HepG2 (cell line): Measurements from ENCODE around the gene VPS13D. TPM values are rescaled to one million over a fixed set of nuclear protein-coding genes. Genes with fewer than 3 reads are reported as not detected.

Source experiments
- CEBPG ChIP-seq: IDR thresholded peaks from 2 replicates; pipeline ENCODE4 v1.6.1; 2016
- KLF6 ChIP-seq: IDR thresholded peaks from 2 replicates; pipeline ENCODE4 v1.8.0; 2016; ENCODE audit warnings: missing biosample characterization, missing genetic modification reagents
- MATR3 ChIP-seq: sonication (generic); formaldehyde crosslinking; IDR thresholded peaks from 2 replicates; pipeline ENCODE4 v1.4.0; 2020; ENCODE audit warnings: missing genetic modification reagents
- SOX6 ChIP-seq, 2 experiments: fragments of 450-650 bp in 1 of 2; sonication (generic) in 1 of 2; formaldehyde crosslinking in 1 of 2; IDR thresholded peaks; 2 replicates each; pipeline versions ENCODE4 v1.4.0 to v1.6.1; 2017 to 2020; ENCODE audit warnings: antibody characterized with exemption in 1 of 2, mild to moderate bottlenecking in 1 of 2, missing genetic modification reagents in 1 of 2
- STAG1 ChIP-seq: sonication (generic); formaldehyde crosslinking; IDR thresholded peaks from 2 replicates; pipeline ENCODE4 v1.4.0; 2020; ENCODE audit warnings: missing genetic modification reagents
- TOE1 ChIP-seq: sonication (generic); formaldehyde crosslinking; IDR thresholded peaks from 2 replicates; pipeline ENCODE4 v1.4.0; 2020; ENCODE audit warnings: mild to moderate bottlenecking, missing genetic modification reagents
- ZNF34 ChIP-seq: sonication (generic); formaldehyde crosslinking; IDR thresholded peaks from 2 replicates; pipeline ENCODE4 v1.4.0; 2020; ENCODE audit warnings: mild to moderate bottlenecking, missing genetic modification reagents, borderline replicate concordance
- ZNF550 ChIP-seq: sonication (generic); formaldehyde crosslinking; IDR thresholded peaks from 2 replicates; pipeline ENCODE4 v1.4.0; 2020; ENCODE audit warnings: mild to moderate bottlenecking, missing genetic modification reagents, borderline replicate concordance
- ZNF878 ChIP-seq: sonication (generic); formaldehyde crosslinking; IDR thresholded peaks from 2 replicates; pipeline ENCODE4 v1.8.1; 2023; ENCODE audit warnings: mild to moderate bottlenecking, missing genetic modification reagents, moderate library complexity
- polyA plus RNA-seq, 8 experiments: library from polyadenylated mRNA; depleted of rRNA in 3 of 8; stranded (reverse) in 7 of 8; unstranded in 1 of 8; fragments of >200 nt; fragmentation: Illumina TruSeq in 4 of 8; extraction: Trizol in 4 of 8; gene quantifications; 2 replicates each; pipeline versions ENCODE4 v1.2.1 to v1.2.3, GENCODE V29; 2011 to 2016; ENCODE audit warnings: low read depth in 4 of 8, missing spikeins in 1 of 8, mixed read lengths in 1 of 8; ENCODE audit not compliant: insufficient read depth in 1 of 8
- total RNA-seq, 5 experiments: library from RNA; depleted of rRNA; stranded (reverse); fragments of >200 nt; fragmentation: Illumina TruSeq; extraction: Trizol; gene quantifications; 2 replicates each; pipeline ENCODE4 v1.2.3, GENCODE V29; 2016; ENCODE audit warnings: low read depth in 1 of 5
- TF ChIP-seq, protein P1 (sequence below): IDR thresholded peaks from 2 replicates; pipeline ENCODE4 v1.6.1; 2016; ENCODE audit warnings: mild to moderate bottlenecking, missing biosample characterization, missing genetic modification reagents
- TF ChIP-seq, protein P2 (sequence below): sonication (generic); formaldehyde crosslinking; IDR thresholded peaks from 2 replicates; pipeline ENCODE4 v1.4.0; 2020; ENCODE audit warnings: missing genetic modification reagents
- TF ChIP-seq, protein P3 (sequence below): sonication (generic); formaldehyde crosslinking; IDR thresholded peaks from 2 replicates; pipeline ENCODE4 v1.9.0; 2021; ENCODE audit warnings: missing genetic modification reagents, mild to moderate bottlenecking, borderline replicate concordance

VPS13D gene
- total and polyA plus RNA-seq, 2 of the 13 experiments (the other 11 are each of a cell fraction or from before 2014, with no cell fraction given), result 8.6 to 13.9 TPM

DNA sequence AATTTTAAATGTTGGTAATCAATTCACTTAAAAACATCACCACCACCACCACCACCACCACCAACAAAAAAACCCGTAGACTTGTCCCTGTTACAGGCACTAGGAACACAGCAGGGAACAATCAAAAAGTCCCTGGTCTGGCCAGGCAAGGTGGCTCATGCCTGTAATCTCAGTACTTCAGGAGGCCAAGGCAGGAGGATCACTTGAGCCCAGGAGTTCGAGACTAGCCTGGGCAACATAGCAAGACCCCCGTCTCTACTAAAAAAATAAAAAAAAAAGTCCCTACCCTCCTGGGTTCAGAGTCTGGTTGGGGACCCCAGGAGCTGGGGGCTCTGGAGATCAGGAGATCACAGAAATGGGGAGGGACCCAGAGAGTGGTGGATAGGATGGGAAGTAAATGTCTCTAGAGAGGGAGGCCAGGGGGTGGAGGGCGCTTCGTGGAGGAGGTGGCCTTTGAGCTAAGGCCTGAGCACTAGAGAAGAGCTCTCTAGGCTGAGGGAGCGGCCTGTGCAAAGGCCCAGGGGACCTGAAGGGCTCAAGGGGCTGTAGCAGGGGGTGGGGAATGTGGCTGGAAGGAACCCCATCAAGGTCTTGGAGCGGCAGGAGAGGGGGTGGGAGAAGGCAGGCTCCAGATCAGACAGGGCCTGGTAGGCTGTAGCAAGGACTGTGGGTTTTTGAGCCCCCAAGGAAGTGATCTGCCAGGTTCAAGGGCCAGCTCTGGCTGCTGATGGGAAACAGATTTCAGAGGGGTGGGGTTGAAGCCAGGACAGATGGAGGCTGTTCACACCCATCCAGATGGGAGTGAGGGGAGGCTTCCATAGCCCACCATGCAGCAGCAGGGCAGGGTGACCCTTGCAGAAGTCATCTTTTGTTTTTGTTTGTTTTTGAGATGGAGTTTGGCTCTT lies 24.8 kb upstream of the VPS13D start (continued):
- no peak for TF ChIP-seq SOX6 (IDR thresholded peaks at IDR 0.05)
- TF ChIP-seq SOX6 (CRISPR knock-in tag; IDR thresholded peaks at IDR 0.05), result no peak
- no peak for TF ChIP-seq MATR3 (CRISPR knock-in tag)
- TF ChIP-seq, protein P1, sequence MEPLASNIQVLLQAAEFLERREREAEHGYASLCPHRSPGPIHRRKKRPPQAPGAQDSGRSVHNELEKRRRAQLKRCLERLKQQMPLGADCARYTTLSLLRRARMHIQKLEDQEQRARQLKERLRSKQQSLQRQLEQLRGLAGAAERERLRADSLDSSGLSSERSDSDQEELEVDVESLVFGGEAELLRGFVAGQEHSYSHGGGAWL, result no peak
- TF ChIP-seq CEBPG (CRISPR knock-in tag), result no peak
- no peak for TF ChIP-seq ZNF878 (CRISPR knock-in tag)
- TF ChIP-seq KLF6, result no peak
- TF ChIP-seq, protein P2, sequence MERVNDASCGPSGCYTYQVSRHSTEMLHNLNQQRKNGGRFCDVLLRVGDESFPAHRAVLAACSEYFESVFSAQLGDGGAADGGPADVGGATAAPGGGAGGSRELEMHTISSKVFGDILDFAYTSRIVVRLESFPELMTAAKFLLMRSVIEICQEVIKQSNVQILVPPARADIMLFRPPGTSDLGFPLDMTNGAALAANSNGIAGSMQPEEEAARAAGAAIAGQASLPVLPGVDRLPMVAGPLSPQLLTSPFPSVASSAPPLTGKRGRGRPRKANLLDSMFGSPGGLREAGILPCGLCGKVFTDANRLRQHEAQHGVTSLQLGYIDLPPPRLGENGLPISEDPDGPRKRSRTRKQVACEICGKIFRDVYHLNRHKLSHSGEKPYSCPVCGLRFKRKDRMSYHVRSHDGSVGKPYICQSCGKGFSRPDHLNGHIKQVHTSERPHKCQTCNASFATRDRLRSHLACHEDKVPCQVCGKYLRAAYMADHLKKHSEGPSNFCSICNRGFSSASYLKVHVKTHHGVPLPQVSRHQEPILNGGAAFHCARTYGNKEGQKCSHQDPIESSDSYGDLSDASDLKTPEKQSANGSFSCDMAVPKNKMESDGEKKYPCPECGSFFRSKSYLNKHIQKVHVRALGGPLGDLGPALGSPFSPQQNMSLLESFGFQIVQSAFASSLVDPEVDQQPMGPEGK (CRISPR knock-in tag), result no peak
- TF ChIP-seq, protein P3, sequence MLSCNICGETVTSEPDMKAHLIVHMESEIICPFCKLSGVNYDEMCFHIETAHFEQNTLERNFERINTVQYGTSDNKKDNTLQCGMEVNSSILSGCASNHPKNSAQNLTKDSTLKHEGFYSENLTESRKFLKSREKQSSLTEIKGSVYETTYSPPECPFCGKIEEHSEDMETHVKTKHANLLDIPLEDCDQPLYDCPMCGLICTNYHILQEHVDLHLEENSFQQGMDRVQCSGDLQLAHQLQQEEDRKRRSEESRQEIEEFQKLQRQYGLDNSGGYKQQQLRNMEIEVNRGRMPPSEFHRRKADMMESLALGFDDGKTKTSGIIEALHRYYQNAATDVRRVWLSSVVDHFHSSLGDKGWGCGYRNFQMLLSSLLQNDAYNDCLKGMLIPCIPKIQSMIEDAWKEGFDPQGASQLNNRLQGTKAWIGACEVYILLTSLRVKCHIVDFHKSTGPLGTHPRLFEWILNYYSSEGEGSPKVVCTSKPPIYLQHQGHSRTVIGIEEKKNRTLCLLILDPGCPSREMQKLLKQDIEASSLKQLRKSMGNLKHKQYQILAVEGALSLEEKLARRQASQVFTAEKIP (CRISPR knock-in tag), result no peak
- TF ChIP-seq STAG1 (CRISPR knock-in tag), result no peak
- no peak for TF ChIP-seq TOE1 (CRISPR knock-in tag)
- TF ChIP-seq ZNF550 (CRISPR knock-in tag), result no peak
- TF ChIP-seq ZNF34 (CRISPR knock-in tag), result no peak
